Islet of Langerhans (tissue), 1 donor: ENCODE data around the gene NOSIP.

Experiments
- FAIRE-seq: peaks from one replicate; lab custom pipeline; 2011; peaks lifted over from hg19 to GRCh38; lab: Jason Lieb, UNC

NOSIP gene

GRCh38 chr19:49506575-49507105 is 73.7 kb downstream of the NOSIP start:
- no peak for FAIRE-seq
